ENCODE data around the gene GET4. TPM values are rescaled to one million over a fixed set of nuclear protein-coding genes. Genes with fewer than 3 reads are reported as not detected.
"Not testable (repeated sequence)": the region's sequence is repeated elsewhere in the genome, so short reads cannot be mapped to it uniquely, and the experiment has no call there.

The GET4 gene
- total and polyA plus RNA-seq, 5 donors, result 20.1 to 23.6 (median 22.2) TPM

- H3K27me3 ChIP-seq (ENCODE audit: control insufficient read depth, insufficient read depth), result no peaks in the 10 kb centered on the region
- intact Hi-C loops (cut with DNase I), result no loop called here
- H3K27ac ChIP-seq (ENCODE audit: low read length), result no peak overlapping the region
- DNase-seq, result peak; percentile 10 to 48 (median 45)
- no peaks in the 10 kb centered on the region for H3K9me3 ChIP-seq (ENCODE audit: control insufficient read depth, low read length)
- ATAC-seq, result peak; percentile 8 to 27
- no peak overlapping the region for H3K4me3 ChIP-seq (ENCODE audit: low read length)
- 85% methylated on average over 46 of the region's 46 CpGs for WGBS
- H3K4me1 ChIP-seq (ENCODE audit: control insufficient read depth, insufficient read depth, low read length), result no peaks in the 10 kb centered on the region
Measured at GRCh38 chr7:935164-935873, 59.0 kb downstream of the GET4 start.

- Histone ChIP-seq H3K9me3 (ENCODE audit: control insufficient read depth, low read length) (no peaks in the 10 kb centered on the region), H3K27ac (ENCODE audit: low read length) (no peak overlapping the region), H3K4me3 (ENCODE audit: low read length) (no peak overlapping the region), H3K4me1 (ENCODE audit: control insufficient read depth, insufficient read depth, low read length) (no peaks in the 10 kb centered on the region), H3K27me3 (ENCODE audit: control insufficient read depth, insufficient read depth) (no peaks in the 10 kb centered on the region)
- ATAC-seq (no peak), DNase-seq (peak; percentile 7 to 39 (median 39))
- intact Hi-C loops (cut with DNase I), result no loop called here
- WGBS, result 94% methylated on average over 28 of the region's 28 CpGs
Measured at GRCh38 chr7:935874-936385, 59.6 kb downstream of the GET4 start.

GRCh38 chr7:936386-937054 is 60.2 kb downstream of the GET4 start:
- no peaks in the 10 kb centered on the region for H3K4me1 ChIP-seq (ENCODE audit: control insufficient read depth, insufficient read depth, low read length)
- H3K9me3 ChIP-seq (ENCODE audit: control insufficient read depth, low read length), result no peaks in the 10 kb centered on the region
- H3K27ac ChIP-seq (ENCODE audit: low read length), result no peak overlapping the region
- intact Hi-C loops (cut with DNase I), result no loop called here
- no peak for ATAC-seq
- H3K27me3 ChIP-seq (ENCODE audit: control insufficient read depth, insufficient read depth), result no peaks in the 10 kb centered on the region
- WGBS, result 81% methylated on average over 22 of the region's 22 CpGs
- peak; percentile 16 to 53 (median 50) for DNase-seq
- no peak overlapping the region for H3K4me3 ChIP-seq (ENCODE audit: low read length)

GRCh38 chr7:937856-938484 is 61.6 kb downstream of the GET4 start:
- Histone ChIP-seq H3K9me3 (ENCODE audit: control insufficient read depth, low read length) (no peaks in the 10 kb centered on the region), H3K27me3 (ENCODE audit: control insufficient read depth, insufficient read depth) (no peaks in the 10 kb centered on the region), H3K4me1 (ENCODE audit: control insufficient read depth, insufficient read depth, low read length) (no peaks in the 10 kb centered on the region), H3K27ac (ENCODE audit: low read length) (no peak overlapping the region), H3K4me3 (ENCODE audit: low read length) (no peak overlapping the region)
- WGBS, result 86% methylated on average over 16 of the region's 16 CpGs
- intact Hi-C loops (cut with DNase I), result no loop called here
- ATAC-seq, result no peak
- DNase-seq, result peak in 2 of 3 donors; percentile 9 to 20

DNA sequence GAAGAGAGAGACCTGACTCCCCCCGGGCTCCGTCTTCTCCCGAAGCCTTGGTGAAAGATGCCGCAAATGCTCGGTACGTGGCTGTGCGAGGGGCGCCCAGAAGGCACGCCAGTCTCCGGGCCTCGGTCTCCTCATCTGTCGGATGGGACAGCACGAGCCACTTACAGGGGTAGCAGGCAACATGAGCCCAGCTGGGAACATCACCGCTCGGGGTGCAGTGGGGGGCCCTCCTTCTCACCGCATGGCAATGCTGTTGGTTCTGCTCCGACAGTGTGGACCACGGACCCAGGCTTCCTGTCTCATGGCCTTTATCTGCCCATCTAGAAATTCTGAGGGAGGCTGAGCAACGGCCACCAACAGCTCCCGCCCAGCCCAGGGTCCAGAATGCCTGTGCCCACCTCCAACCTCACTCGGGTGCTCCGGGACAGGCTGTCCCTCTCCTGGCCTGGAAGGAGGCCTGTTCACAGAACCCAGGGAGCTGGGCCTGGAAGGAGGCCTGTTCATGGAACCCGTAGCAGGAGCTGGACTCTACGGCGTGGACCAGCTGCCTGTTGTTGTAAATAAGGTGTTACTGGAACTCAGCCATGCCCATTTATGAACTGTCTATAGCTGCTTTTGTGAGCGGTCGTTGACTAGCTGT is 62.3 kb downstream of the GET4 start:
- H3K4me3 ChIP-seq (ENCODE audit: low read length), result no peak overlapping the region
- intact Hi-C loops (cut with DNase I), result no loop called here
- H3K27ac ChIP-seq (ENCODE audit: low read length), result no peak overlapping the region
- DNase-seq (peak; percentile 5 to 36 (median 13)), ATAC-seq (no peak)
- no peaks in the 10 kb centered on the region for H3K4me1 ChIP-seq (ENCODE audit: control insufficient read depth, insufficient read depth, low read length)
- H3K27me3 ChIP-seq (ENCODE audit: control insufficient read depth, insufficient read depth), result no peaks in the 10 kb centered on the region
- WGBS, result 96% methylated on average over 27 of the region's 27 CpGs
- H3K9me3 ChIP-seq (ENCODE audit: control insufficient read depth, low read length), result no peaks in the 10 kb centered on the region

DNA sequence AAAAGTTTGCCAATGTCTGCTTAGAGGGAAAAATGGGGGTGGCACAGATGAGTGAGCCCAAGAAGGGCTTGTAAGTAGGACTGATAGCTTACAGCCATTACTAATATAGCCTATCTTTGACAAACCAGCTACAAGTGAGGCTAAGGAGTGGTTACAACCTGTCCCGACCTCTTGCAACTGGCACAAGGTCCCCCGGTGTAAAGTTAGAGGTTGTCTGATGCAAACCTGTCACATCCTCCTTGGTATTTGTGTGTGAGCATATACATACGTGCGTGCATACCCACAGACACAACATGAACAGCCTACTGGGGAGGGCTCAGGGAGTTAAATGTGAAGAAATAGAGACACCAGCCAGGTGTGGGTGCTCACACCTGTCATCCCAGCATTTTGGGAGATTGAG is 63.5 kb downstream of the GET4 start:
- WGBS, result 94% methylated on average over 4 of the region's 4 CpGs
- Histone ChIP-seq H3K9me3 (ENCODE audit: control insufficient read depth, low read length) (no peaks in the 10 kb centered on the region), H3K4me1 (ENCODE audit: control insufficient read depth, insufficient read depth, low read length) (no peaks in the 10 kb centered on the region), H3K27ac (ENCODE audit: low read length) (no peak overlapping the region), H3K4me3 (ENCODE audit: low read length) (no peak overlapping the region), H3K27me3 (ENCODE audit: control insufficient read depth, insufficient read depth) (no peaks in the 10 kb centered on the region)
- intact Hi-C loops (cut with DNase I), result no loop called here
- ATAC-seq, result no peak
- no peak for DNase-seq

GRCh38 chr7:940599-941408 is 64.5 kb downstream of the GET4 start:
- H3K27me3 ChIP-seq (ENCODE audit: control insufficient read depth, insufficient read depth), result no peaks in the 10 kb centered on the region
- no peak overlapping the region for H3K4me3 ChIP-seq (ENCODE audit: low read length)
- H3K27ac ChIP-seq (ENCODE audit: low read length), result no peak overlapping the region
- 44% methylated on average over 2 of the region's 2 CpGs for WGBS
- ATAC-seq (no peak), DNase-seq (no peak)
- intact Hi-C loops (cut with DNase I), result no loop called here
- H3K4me1 ChIP-seq (ENCODE audit: control insufficient read depth, insufficient read depth, low read length), result no peaks in the 10 kb centered on the region
- H3K9me3 ChIP-seq (ENCODE audit: control insufficient read depth, low read length), result no peaks in the 10 kb centered on the region

DNA sequence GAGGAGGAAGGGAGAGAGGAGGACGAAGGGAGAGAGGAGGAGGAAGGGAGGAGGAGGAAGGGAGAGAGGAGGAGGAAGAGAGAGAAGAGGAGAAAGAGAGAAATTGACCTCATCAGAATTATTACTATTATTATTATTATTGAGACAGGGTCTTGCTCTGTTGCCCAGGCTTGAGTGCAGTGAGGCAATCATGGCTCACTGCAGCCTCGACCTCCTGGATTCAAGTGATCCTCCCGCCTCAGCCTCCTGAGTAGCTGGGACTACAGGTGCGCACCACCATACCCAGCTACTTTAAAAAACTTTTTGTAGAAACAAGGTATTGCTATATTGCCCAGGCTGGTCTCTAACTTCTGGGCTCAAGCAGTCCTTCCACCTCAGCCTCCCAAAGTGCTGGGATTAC is 67.4 kb downstream of the GET4 start:
- not testable (repeated sequence) for ATAC-seq

GRCh38 chr7:944744-945143 is 68.4 kb downstream of the GET4 start:
- ATAC-seq, result no peak
- no peak for DNase-seq
- no peak overlapping the region for H3K27ac ChIP-seq (ENCODE audit: low read length)
- no peak overlapping the region for H3K4me3 ChIP-seq (ENCODE audit: low read length)
- intact Hi-C loops (cut with DNase I), result no loop called here
- no peaks in the 10 kb centered on the region for H3K4me1 ChIP-seq (ENCODE audit: control insufficient read depth, insufficient read depth, low read length)
- no peaks in the 10 kb centered on the region for H3K9me3 ChIP-seq (ENCODE audit: control insufficient read depth, low read length)
- H3K27me3 ChIP-seq (ENCODE audit: control insufficient read depth, insufficient read depth), result no peaks in the 10 kb centered on the region
- WGBS, result 89% methylated on average over 5 of the region's 5 CpGs

More for the DNA sequence above, 67.4 kb downstream of the GET4 start:
- H3K27ac ChIP-seq (ENCODE audit: low read length); DNase-seq; H3K4me1 ChIP-seq (ENCODE audit: control insufficient read depth, insufficient read depth, low read length); intact Hi-C loops (cut with DNase I); H3K27me3 ChIP-seq (ENCODE audit: control insufficient read depth, insufficient read depth); H3K4me3 ChIP-seq (ENCODE audit: low read length); H3K9me3 ChIP-seq (ENCODE audit: control insufficient read depth, low read length): not testable (repeated sequence)
- 81% methylated on average over 4 of the region's 4 CpGs for WGBS

GRCh38 chr7:945147-945555 is 68.8 kb downstream of the GET4 start:
- Histone ChIP-seq H3K27me3 (ENCODE audit: control insufficient read depth, insufficient read depth) (no peaks in the 10 kb centered on the region), H3K27ac (ENCODE audit: low read length) (no peak overlapping the region), H3K4me3 (ENCODE audit: low read length) (no peak overlapping the region), H3K4me1 (ENCODE audit: control insufficient read depth, insufficient read depth, low read length) (no peaks in the 10 kb centered on the region), H3K9me3 (ENCODE audit: control insufficient read depth, low read length) (no peaks in the 10 kb centered on the region)
- ATAC-seq (no peak), DNase-seq (peak; percentile 10 to 51 (median 29))
- intact Hi-C loops (cut with DNase I), result no loop called here
- 81% methylated on average over 13 of the region's 13 CpGs for WGBS
